Neural progenitor cell (in vitro differentiated cells): ENCODE measurements around the gene HDDC3. TPM values are rescaled to one million over a fixed set of nuclear protein-coding genes. Genes with fewer than 3 reads are reported as not detected.

Source experiments
- DNase-seq: peaks from one replicate; pipeline ENCODE4 v3.0.0-alpha.2; 2016; ENCODE audit warnings: low spot score
- H2AFZ ChIP-seq: fragments of 200-600 bp; sonication (generic); replicated peaks from 2 replicates; pipeline ENCODE4 v1.6.1; 2016; ENCODE audit warnings: antibody characterized with exemption
- H3F3A ChIP-seq: fragments of 200-600 bp; sonication (generic); 2 replicates; pipeline ENCODE4 v1.6.1; 2016; ENCODE audit warnings: antibody characterized with exemption, low read depth
- H3K27ac ChIP-seq: fragments of 200-600 bp; sonication (generic); 2 replicates; pipeline ENCODE4 v1.5.1; 2016; ENCODE audit warnings: mild to moderate bottlenecking
- H3K27me3 ChIP-seq: fragments of 200-600 bp; sonication (generic); 2 replicates; pipeline ENCODE4 v1.6.1; 2016; ENCODE audit warnings: mild to moderate bottlenecking, moderate library complexity
- H3K36me3 ChIP-seq: fragments of 200-600 bp; sonication (generic); 2 replicates; pipeline ENCODE4 v1.5.1; 2016
- H3K4me1 ChIP-seq: fragments of 200-600 bp; sonication (generic); 2 replicates; pipeline ENCODE4 v1.6.1; 2016; ENCODE audit warnings: mixed run types
- H3K4me2 ChIP-seq: fragments of 200-600 bp; sonication (generic); 2 replicates; pipeline ENCODE4 v1.6.1; 2016
- H3K4me3 ChIP-seq: fragments of 200-600 bp; sonication (generic); 2 replicates; pipeline ENCODE4 v1.5.1; 2016
- H3K79me2 ChIP-seq: fragments of 200-600 bp; sonication (generic); 2 replicates; pipeline ENCODE4 v1.6.1; 2016; ENCODE audit warnings: low read depth
- H3K9ac ChIP-seq: fragments of 200-600 bp; sonication (generic); 2 replicates; pipeline ENCODE4 v1.6.1; 2016
- H3K9me3 ChIP-seq: fragments of 200-600 bp; sonication (generic); 2 replicates; pipeline ENCODE4 v1.5.1; 2016; ENCODE audit warnings: low read depth
- H4K20me1 ChIP-seq: fragments of 200-600 bp; sonication (generic); 2 replicates; pipeline ENCODE4 v1.6.1; 2016; ENCODE audit warnings: low read depth
- H3K27ac Mint-ChIP-seq: 3 replicates; pipeline ENCODE4 v1.8.0; 2021; ENCODE audit warnings: mixed read lengths
- H3K27me3 Mint-ChIP-seq: 2 replicates; pipeline ENCODE4 v1.8.0; 2022; ENCODE audit warnings: low read depth, mild to moderate bottlenecking, inconsistent platforms, moderate library complexity, mixed read lengths; ENCODE audit not compliant: insufficient read depth
- H3K36me3 Mint-ChIP-seq: 3 replicates; pipeline ENCODE4 v1.8.0; 2021; ENCODE audit warnings: mixed read lengths
- H3K4me1 Mint-ChIP-seq: 3 replicates; pipeline ENCODE4 v1.8.0; 2021; ENCODE audit warnings: mixed read lengths
- H3K4me3 Mint-ChIP-seq: 3 replicates; pipeline ENCODE4 v1.8.0; 2021; ENCODE audit warnings: mild to moderate bottlenecking, moderate library complexity, mixed read lengths
- H3K9me3 Mint-ChIP-seq: 3 replicates; pipeline ENCODE4 v1.8.0; 2020; ENCODE audit warnings: mixed read lengths
- EZH2 ChIP-seq: fragments of 200-600 bp; sonication (generic); IDR thresholded peaks from 2 replicates; pipeline ENCODE4 v1.6.1; 2017; ENCODE audit warnings: antibody characterized with exemption, mild to moderate bottlenecking, moderate library complexity
- EZH2phosphoT487 ChIP-seq: fragments of 200-600 bp; sonication (generic); IDR thresholded peaks from 2 replicates; pipeline ENCODE4 v1.6.1; 2017; ENCODE audit warnings: antibody characterized with exemption
- total RNA-seq: library from RNA; depleted of rRNA; stranded (reverse); fragments of >200 nt; gene quantifications from 2 replicates; pipeline ENCODE4 v1.2.3, GENCODE V29; 2015; ENCODE audit warnings: low replicate concordance
- TF ChIP-seq, protein P1 (sequence below): fragments of 200-600 bp; sonication (generic); IDR thresholded peaks from 2 replicates; pipeline ENCODE4 v1.5.1; 2017; ENCODE audit warnings: antibody characterized with exemption, mild to moderate bottlenecking

Gene HDDC3
- total RNA-seq, 1 donor from 2014 or later = 20.4 TPM

DNA sequence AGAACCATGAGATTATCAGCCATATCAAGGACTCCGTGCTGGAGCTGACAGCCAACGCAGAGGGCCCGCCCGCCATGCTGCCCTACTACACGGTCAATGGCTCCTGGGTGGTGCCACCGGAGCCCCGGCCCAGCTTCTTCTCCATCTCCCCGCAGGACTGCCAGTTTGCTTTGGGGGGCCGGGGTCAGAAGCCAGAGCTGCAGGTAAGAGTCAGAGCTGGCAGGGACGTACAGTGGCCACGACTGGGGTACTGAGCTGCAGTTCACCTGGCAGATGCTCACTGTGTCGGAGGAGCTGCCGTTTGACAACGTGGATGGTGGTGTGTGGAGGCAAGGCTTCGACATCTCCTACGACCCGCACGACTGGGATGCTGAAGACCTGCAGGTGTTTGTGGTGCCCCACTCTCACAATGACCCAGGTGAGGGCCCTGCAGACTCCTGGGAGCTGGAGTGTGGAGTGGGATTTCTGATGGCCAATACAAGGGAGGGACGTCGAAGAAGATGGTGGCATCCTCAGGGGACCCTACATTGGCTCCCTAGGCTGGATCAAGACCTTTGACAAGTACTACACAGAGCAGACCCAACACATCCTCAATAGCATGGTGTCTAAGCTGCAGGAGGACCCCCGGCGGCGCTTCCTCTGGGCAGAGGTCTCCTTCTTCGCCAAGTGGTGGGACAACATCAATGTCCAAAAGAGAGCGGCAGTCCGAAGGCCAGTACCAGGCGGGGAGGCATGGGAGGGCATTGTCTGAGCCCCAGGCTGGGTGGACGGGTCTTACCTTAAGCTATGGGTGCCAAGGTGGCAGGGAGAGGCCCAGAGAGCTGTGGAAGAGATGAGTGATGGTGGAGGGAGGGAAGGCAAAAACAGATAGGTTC, 26.8 kb downstream of the HDDC3 start:
- no peak for TF ChIP-seq EZH2phosphoT487
- TF ChIP-seq EZH2 = no peak
- TF ChIP-seq, protein P1, sequence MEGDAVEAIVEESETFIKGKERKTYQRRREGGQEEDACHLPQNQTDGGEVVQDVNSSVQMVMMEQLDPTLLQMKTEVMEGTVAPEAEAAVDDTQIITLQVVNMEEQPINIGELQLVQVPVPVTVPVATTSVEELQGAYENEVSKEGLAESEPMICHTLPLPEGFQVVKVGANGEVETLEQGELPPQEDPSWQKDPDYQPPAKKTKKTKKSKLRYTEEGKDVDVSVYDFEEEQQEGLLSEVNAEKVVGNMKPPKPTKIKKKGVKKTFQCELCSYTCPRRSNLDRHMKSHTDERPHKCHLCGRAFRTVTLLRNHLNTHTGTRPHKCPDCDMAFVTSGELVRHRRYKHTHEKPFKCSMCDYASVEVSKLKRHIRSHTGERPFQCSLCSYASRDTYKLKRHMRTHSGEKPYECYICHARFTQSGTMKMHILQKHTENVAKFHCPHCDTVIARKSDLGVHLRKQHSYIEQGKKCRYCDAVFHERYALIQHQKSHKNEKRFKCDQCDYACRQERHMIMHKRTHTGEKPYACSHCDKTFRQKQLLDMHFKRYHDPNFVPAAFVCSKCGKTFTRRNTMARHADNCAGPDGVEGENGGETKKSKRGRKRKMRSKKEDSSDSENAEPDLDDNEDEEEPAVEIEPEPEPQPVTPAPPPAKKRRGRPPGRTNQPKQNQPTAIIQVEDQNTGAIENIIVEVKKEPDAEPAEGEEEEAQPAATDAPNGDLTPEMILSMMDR = no peak
- DNase-seq = no peak
- H3K4me1 ChIP-seq = peaks cover 16% of the 10 kb centered on the region
- H3F3A ChIP-seq = peaks cover 25% of the 10 kb centered on the region
- no peaks in the 10 kb centered on the region for H3K79me2 ChIP-seq
- no peak overlapping the region for H3K27ac ChIP-seq
- peaks cover 33% of the 10 kb centered on the region for H3K27me3 ChIP-seq
- no peak overlapping the region for H2AFZ ChIP-seq
- no peak overlapping the region for H3K4me3 ChIP-seq
- H3K9me3 Mint-ChIP-seq = no peaks in the 10 kb centered on the region
- peaks cover 12% of the 10 kb centered on the region for H3K4me1 Mint-ChIP-seq
- H3K27ac Mint-ChIP-seq = no peak overlapping the region
- H3K36me3 Mint-ChIP-seq = peaks cover 17% of the 10 kb centered on the region
- no peaks in the 10 kb centered on the region for H3K9me3 ChIP-seq
- H3K4me3 Mint-ChIP-seq = no peak overlapping the region
- no peak overlapping the region for H3K4me2 ChIP-seq
- peaks cover 2% of the 10 kb centered on the region for H3K27me3 Mint-ChIP-seq
- no peaks in the 10 kb centered on the region for H3K36me3 ChIP-seq
- H3K9ac ChIP-seq = no peak overlapping the region
- H4K20me1 ChIP-seq = peaks cover 4% of the 10 kb centered on the region

DNA sequence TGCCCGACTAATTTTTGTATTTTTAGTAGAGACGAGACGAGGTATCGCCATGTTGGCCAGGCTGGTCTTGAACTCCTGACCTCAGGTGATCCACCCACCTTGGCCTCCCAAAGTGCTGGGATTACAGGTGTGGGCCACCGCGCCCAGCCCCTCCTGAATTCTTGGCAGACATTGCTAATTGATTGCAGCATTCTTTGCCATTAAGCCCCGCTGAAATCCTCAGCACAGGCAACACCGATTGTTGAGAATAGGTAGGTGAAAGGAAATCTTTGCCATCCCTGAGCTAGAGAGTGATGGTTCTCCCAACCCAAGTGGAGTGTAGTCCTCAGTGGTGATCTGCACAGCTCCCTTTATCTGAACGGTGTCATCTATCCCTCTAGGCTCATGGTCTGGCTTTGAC, 27.6 kb downstream of the HDDC3 start:
- no peak overlapping the region for H3K27ac Mint-ChIP-seq
- H3K36me3 Mint-ChIP-seq = peaks cover 17% of the 10 kb centered on the region
- H3K79me2 ChIP-seq = no peaks in the 10 kb centered on the region
- no peak overlapping the region for H3K27ac ChIP-seq
- no peak overlapping the region for H3K9ac ChIP-seq
- peaks cover 2% of the 10 kb centered on the region for H3K27me3 Mint-ChIP-seq
- H3K4me1 Mint-ChIP-seq = peaks cover 12% of the 10 kb centered on the region
- DNase-seq = no peak
- peaks cover 25% of the 10 kb centered on the region for H3F3A ChIP-seq
- H3K9me3 Mint-ChIP-seq = no peaks in the 10 kb centered on the region
- H3K9me3 ChIP-seq = no peaks in the 10 kb centered on the region
- no peak for TF ChIP-seq EZH2
- TF ChIP-seq, protein P1 = no peak
- TF ChIP-seq EZH2phosphoT487 = no peak
- H3K4me3 Mint-ChIP-seq = peak overlapping the region; percentile 52
- peaks cover 33% of the 10 kb centered on the region for H3K27me3 ChIP-seq
- peaks cover 16% of the 10 kb centered on the region for H3K4me1 ChIP-seq
- H2AFZ ChIP-seq = no peak overlapping the region
- no peak overlapping the region for H3K4me3 ChIP-seq
- H4K20me1 ChIP-seq = peaks cover 4% of the 10 kb centered on the region
- H3K4me2 ChIP-seq = no peak overlapping the region
- no peaks in the 10 kb centered on the region for H3K36me3 ChIP-seq

DNA sequence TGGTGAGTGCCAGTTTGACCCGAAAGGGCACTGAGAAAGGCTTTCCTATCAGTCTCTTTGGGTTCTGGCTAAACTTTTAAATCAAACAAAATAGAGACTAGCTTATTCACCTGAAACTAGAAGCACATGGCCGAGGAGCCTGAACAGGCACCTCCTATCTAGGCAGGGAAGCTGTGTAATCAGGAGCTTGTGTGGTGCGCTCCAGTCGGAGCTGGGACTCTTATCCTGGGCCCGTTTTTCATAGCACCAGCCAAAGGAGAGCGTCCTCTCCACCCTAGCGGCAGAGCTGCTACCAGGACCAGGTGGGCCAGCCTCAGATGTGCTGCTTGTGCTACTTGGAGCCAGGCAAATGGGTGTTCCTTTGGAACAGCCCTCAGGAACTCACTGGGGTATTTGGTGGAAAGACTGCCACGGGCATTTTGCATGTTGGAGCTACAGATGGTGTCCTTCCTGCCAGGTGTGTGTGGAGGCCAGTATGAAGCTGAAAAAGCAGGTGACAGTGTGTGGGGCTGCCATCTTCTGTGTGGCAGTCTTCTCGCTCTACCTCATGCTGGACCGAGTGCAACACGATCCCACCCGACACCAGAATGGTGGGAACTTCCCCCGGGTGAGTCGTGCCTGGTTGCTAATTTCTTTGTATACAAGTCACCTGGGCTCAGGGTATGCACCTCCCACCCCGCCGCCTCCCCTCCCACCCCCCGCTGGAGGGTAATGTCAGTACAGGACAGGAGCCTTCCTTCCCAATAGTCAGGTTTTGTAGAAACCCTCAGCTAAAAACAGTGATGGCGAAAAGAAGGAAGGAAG, 28.4 kb downstream of the HDDC3 start:
- H3K4me2 ChIP-seq = peak overlapping the region; percentile 89
- no peak overlapping the region for H3K27ac Mint-ChIP-seq
- TF ChIP-seq EZH2phosphoT487 (no peak), EZH2 (no peak)
- TF ChIP-seq, protein P1 = peak; percentile 26
- peak overlapping the region; percentile 86 for H3K4me3 ChIP-seq
- H3K36me3 ChIP-seq = no peaks in the 10 kb centered on the region
- peak; percentile 58 for DNase-seq
- peak overlapping the region; percentile 99 for H2AFZ ChIP-seq
- H3K27me3 Mint-ChIP-seq = peaks cover 2% of the 10 kb centered on the region
- H3K9me3 Mint-ChIP-seq = no peaks in the 10 kb centered on the region
- H3K27me3 ChIP-seq = peaks cover 33% of the 10 kb centered on the region
- H3K36me3 Mint-ChIP-seq = peaks cover 17% of the 10 kb centered on the region
- no peaks in the 10 kb centered on the region for H3K79me2 ChIP-seq
- H3F3A ChIP-seq = peaks cover 25% of the 10 kb centered on the region
- H3K4me3 Mint-ChIP-seq = peak overlapping the region; percentile 87
- no peak overlapping the region for H3K27ac ChIP-seq
- peaks cover 16% of the 10 kb centered on the region for H3K4me1 ChIP-seq
- peaks cover 12% of the 10 kb centered on the region for H3K4me1 Mint-ChIP-seq
- H4K20me1 ChIP-seq = peaks cover 4% of the 10 kb centered on the region
- H3K9ac ChIP-seq = no peak overlapping the region
- no peaks in the 10 kb centered on the region for H3K9me3 ChIP-seq
